ENCODE results near the gene PLVAP.

The PLVAP gene

GRCh38 chr19:17357724-17358123 lies 19.4 kb downstream of the PLVAP start:
- DNase-seq (ENCODE audit: low read depth): no peak
- TF ChIP-seq CTCF (IDR thresholded peaks at IDR 0.05; ENCODE audit: low read depth, low read length, missing control alignments): no peak
- no peak overlapping the region for H3K4me3 ChIP-seq (ENCODE audit: low read depth, low read length)
- in situ Hi-C loops (cut with HindIII; ENCODE audit: low sequenced_read_pairs): no loop called here

- no peak for DNase-seq (ENCODE audit: low read depth)
- no peak overlapping the region for H3K4me3 ChIP-seq (ENCODE audit: low read depth, low read length)
- in situ Hi-C loops (cut with HindIII; ENCODE audit: low sequenced_read_pairs): no loop called here
- TF ChIP-seq CTCF (IDR thresholded peaks at IDR 0.05; ENCODE audit: low read depth, low read length, missing control alignments): no peak
Observed at GRCh38 chr19:17357078-17357666, 20.0 kb downstream of the PLVAP start.

- in situ Hi-C loops (cut with HindIII; ENCODE audit: low sequenced_read_pairs): no loop called here
- H3K4me3 ChIP-seq (ENCODE audit: low read depth, low read length): no peak overlapping the region
- no peak for DNase-seq (ENCODE audit: low read depth)
- no peak for TF ChIP-seq CTCF (IDR thresholded peaks at IDR 0.05; ENCODE audit: low read depth, low read length, missing control alignments)
Observed at GRCh38 chr19:17353386-17353785, 23.8 kb downstream of the PLVAP start.

- no peak for DNase-seq (ENCODE audit: low read depth)
- in situ Hi-C loops (cut with HindIII; ENCODE audit: low sequenced_read_pairs): no loop called here
- H3K4me3 ChIP-seq (ENCODE audit: low read depth, low read length): no peak overlapping the region
- TF ChIP-seq CTCF (IDR thresholded peaks at IDR 0.05; ENCODE audit: low read depth, low read length, missing control alignments): no peak
Observed at GRCh38 chr19:17352608-17353280, 24.4 kb downstream of the PLVAP start.

GRCh38 chr19:17351815-17352435 lies 25.2 kb downstream of the PLVAP start:
- in situ Hi-C loops (cut with HindIII; ENCODE audit: low sequenced_read_pairs): no loop called here

GRCh38 chr19:17348700-17349099 lies 28.4 kb downstream of the PLVAP start:
- no peak for TF ChIP-seq CTCF (IDR thresholded peaks at IDR 0.05; ENCODE audit: low read depth, low read length, missing control alignments)
- H3K4me3 ChIP-seq (ENCODE audit: low read depth, low read length): peak overlapping the region; percentile 2
- in situ Hi-C loops (cut with HindIII; ENCODE audit: low sequenced_read_pairs): no loop called here
- peak; percentile 38 for DNase-seq (ENCODE audit: low read depth)

More at GRCh38 chr19:17351815-17352435, 25.2 kb downstream of the PLVAP start:
- no peak for DNase-seq (ENCODE audit: low read depth)
- H3K4me3 ChIP-seq (ENCODE audit: low read depth, low read length): no peak overlapping the region
- TF ChIP-seq CTCF (IDR thresholded peaks at IDR 0.05; ENCODE audit: low read depth, low read length, missing control alignments): no peak
